HepG2 (cell line): ENCODE data around the gene MTSS2. TPM values are rescaled to one million over a fixed set of nuclear protein-coding genes. Genes with fewer than 3 reads are reported as not detected.

Source experiments
- HDAC6 ChIP-seq: fragments of 200-600 bp; sonication (generic); IDR thresholded peaks from 2 replicates; pipeline ENCODE4 v1.7.0; 2017; ENCODE audit warnings: mild to moderate bottlenecking, antibody characterized with exemption, low read length, low read depth
- HHEX ChIP-seq: IDR thresholded peaks from 2 replicates; pipeline ENCODE4 v1.6.1; 2016; ENCODE audit warnings: control low read depth
- HNRNPH1 ChIP-seq: fragments of 200-400 bp; formaldehyde crosslinking; optimal IDR thresholded peaks from 2 replicates; pipeline ENCODE3; 2017; ENCODE audit warnings: mild to moderate bottlenecking, low read depth, low read length
- KLF13 ChIP-seq: sonication (generic); formaldehyde crosslinking; IDR thresholded peaks from 2 replicates; pipeline ENCODE4 v1.4.0; 2020; ENCODE audit warnings: mild to moderate bottlenecking, missing genetic modification reagents
- MIER2 ChIP-seq: IDR thresholded peaks from 2 replicates; pipeline ENCODE4 v1.6.1; 2016; ENCODE audit warnings: missing biosample characterization, missing genetic modification reagents
- PAF1 ChIP-seq: IDR thresholded peaks from 2 replicates; pipeline ENCODE4 v1.6.1; 2016; ENCODE audit warnings: missing genetic modification reagents, missing compliant biosample characterization
- RBFOX2 ChIP-seq: fragments of 200-400 bp; formaldehyde crosslinking; IDR thresholded peaks from 2 replicates; pipeline ENCODE4 v1.6.1; 2017; ENCODE audit warnings: low read depth, mild to moderate bottlenecking, low read length
- RBM22 ChIP-seq: fragments of 200-400 bp; formaldehyde crosslinking; optimal IDR thresholded peaks from 2 replicates; pipeline ENCODE3; 2017; ENCODE audit warnings: mild to moderate bottlenecking, low read length, moderate library complexity
- SMAD3 ChIP-seq: sonication (generic); formaldehyde crosslinking; IDR thresholded peaks from 2 replicates; pipeline ENCODE4 v1.4.0; 2020; ENCODE audit warnings: missing genetic modification reagents
- SMYD3 ChIP-seq: sonication (generic); formaldehyde crosslinking; IDR thresholded peaks from 2 replicates; pipeline ENCODE4 v1.8.1; 2023; ENCODE audit warnings: mild to moderate bottlenecking, missing genetic modification reagents
- SNRNP70 ChIP-seq: fragments of 200-400 bp; formaldehyde crosslinking; IDR thresholded peaks from 2 replicates; pipeline ENCODE4 v1.6.1; 2017; ENCODE audit warnings: mild to moderate bottlenecking, low read depth, low read length, moderate library complexity
- SRSF1 ChIP-seq: fragments of 200-400 bp; formaldehyde crosslinking; optimal IDR thresholded peaks from 2 replicates; pipeline ENCODE3; 2017; ENCODE audit warnings: mild to moderate bottlenecking, low read depth, low read length, moderate library complexity
- ZFX ChIP-seq: sonication (generic); formaldehyde crosslinking; IDR thresholded peaks from 2 replicates; pipeline ENCODE4 v1.4.0; 2020; ENCODE audit warnings: mild to moderate bottlenecking, low read depth, missing genetic modification reagents, moderate library complexity
- ZFYVE20 ChIP-seq: sonication (generic); formaldehyde crosslinking; IDR thresholded peaks from 2 replicates; pipeline ENCODE4 v1.8.0; 2023; ENCODE audit warnings: low read depth, mild to moderate bottlenecking, moderate library complexity, missing genetic modification reagents, borderline replicate concordance
- ZNF101 ChIP-seq: sonication (generic); formaldehyde crosslinking; IDR thresholded peaks from 2 replicates; pipeline ENCODE4 v1.4.0; 2020; ENCODE audit warnings: mild to moderate bottlenecking, low read depth, missing genetic modification reagents, borderline replicate concordance
- ZNF17 ChIP-seq: sonication (generic); formaldehyde crosslinking; IDR thresholded peaks from 2 replicates; pipeline ENCODE4 v1.5.0; 2020; ENCODE audit warnings: mild to moderate bottlenecking, missing genetic modification reagents
- ZNF329 ChIP-seq: sonication (generic); formaldehyde crosslinking; IDR thresholded peaks from 2 replicates; pipeline ENCODE4 v1.9.0; 2021; ENCODE audit warnings: low read depth, mild to moderate bottlenecking, missing genetic modification reagents
- ZNF780A ChIP-seq: sonication (generic); formaldehyde crosslinking; IDR thresholded peaks from 2 replicates; pipeline ENCODE4 v1.8.0; 2022; ENCODE audit warnings: mild to moderate bottlenecking, missing genetic modification reagents, moderate library complexity
- polyA plus RNA-seq, 8 experiments: library from polyadenylated mRNA; depleted of rRNA in 3 of 8; stranded (reverse) in 7 of 8; unstranded in 1 of 8; fragments of >200 nt; fragmentation: Illumina TruSeq in 4 of 8; extraction: Trizol in 4 of 8; gene quantifications; 2 replicates each; pipeline versions ENCODE4 v1.2.1 to v1.2.3, GENCODE V29; 2011 to 2016; ENCODE audit warnings: low read depth in 4 of 8, missing spikeins in 1 of 8, mixed read lengths in 1 of 8; ENCODE audit not compliant: insufficient read depth in 1 of 8
- total RNA-seq, 5 experiments: library from RNA; depleted of rRNA; stranded (reverse); fragments of >200 nt; fragmentation: Illumina TruSeq; extraction: Trizol; gene quantifications; 2 replicates each; pipeline ENCODE4 v1.2.3, GENCODE V29; 2016; ENCODE audit warnings: low read depth in 1 of 5
- TF ChIP-seq, protein P1 (sequence below): sonication (generic); formaldehyde crosslinking; IDR thresholded peaks from 2 replicates; pipeline ENCODE4 v1.8.1; 2023; ENCODE audit warnings: mild to moderate bottlenecking, missing genetic modification reagents
- TF ChIP-seq, protein P2 (sequence below): sonication (generic); formaldehyde crosslinking; IDR thresholded peaks from 2 replicates; pipeline ENCODE4 v1.4.0; 2020; ENCODE audit warnings: missing genetic modification reagents
- TF ChIP-seq, protein P3 (sequence below): sonication (generic); formaldehyde crosslinking; IDR thresholded peaks from 2 replicates; pipeline ENCODE4 v1.4.0; 2020; ENCODE audit warnings: missing genetic modification reagents
- TF ChIP-seq, protein P4 (sequence below): sonication (generic); formaldehyde crosslinking; IDR thresholded peaks from 2 replicates; pipeline ENCODE4 v1.8.1; 2023; ENCODE audit warnings: mild to moderate bottlenecking, moderate library complexity, missing genetic modification reagents

Gene MTSS2
- total and polyA plus RNA-seq, 2 of the 13 experiments (the other 11 are each of a cell fraction or from before 2014, with no cell fraction given), result 132 to 242 TPM

DNA sequence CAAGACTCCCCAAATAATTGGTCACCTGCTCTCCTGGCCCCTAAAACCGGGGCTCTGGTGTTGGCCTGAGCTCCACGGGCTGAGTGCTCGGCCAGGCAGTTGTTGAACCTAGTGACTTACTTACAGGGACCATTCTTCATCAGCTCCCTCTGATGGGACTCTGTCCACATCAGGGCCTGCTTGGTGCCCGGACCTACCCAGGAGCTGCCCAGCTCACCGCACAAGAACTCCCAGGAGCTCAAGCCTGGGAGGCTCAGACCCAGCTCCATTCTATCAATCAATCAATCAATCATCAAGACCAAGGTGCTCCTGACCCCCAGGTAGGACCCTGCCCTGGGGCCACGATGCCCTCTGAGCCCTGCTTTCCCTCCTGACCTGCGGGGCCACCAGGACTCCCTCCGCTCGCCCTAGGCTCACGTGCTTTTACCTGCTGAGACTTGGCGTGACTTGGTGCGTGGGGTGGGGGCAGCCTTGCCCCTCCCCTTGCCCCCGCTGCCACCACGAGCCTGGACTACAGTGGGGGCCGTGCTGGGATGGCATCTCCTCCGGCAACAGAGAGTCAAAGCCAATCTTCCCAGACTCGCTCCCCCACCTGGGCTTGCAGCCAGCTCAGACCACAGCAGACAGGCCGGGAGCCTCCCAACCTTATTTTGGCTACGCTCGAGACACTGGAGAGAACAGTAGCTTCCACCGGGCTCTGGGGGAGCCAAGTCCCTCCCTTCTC, 23.8 kb downstream of the MTSS2 start (continued):
- TF ChIP-seq, protein P1, sequence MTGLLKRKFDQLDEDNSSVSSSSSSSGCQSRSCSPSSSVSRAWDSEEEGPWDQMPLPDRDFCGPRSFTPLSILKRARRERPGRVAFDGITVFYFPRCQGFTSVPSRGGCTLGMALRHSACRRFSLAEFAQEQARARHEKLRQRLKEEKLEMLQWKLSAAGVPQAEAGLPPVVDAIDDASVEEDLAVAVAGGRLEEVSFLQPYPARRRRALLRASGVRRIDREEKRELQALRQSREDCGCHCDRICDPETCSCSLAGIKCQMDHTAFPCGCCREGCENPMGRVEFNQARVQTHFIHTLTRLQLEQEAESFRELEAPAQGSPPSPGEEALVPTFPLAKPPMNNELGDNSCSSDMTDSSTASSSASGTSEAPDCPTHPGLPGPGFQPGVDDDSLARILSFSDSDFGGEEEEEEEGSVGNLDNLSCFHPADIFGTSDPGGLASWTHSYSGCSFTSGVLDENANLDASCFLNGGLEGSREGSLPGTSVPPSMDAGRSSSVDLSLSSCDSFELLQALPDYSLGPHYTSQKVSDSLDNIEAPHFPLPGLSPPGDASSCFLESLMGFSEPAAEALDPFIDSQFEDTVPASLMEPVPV (CRISPR knock-in tag), result peak; percentile 28; the same call in 1 of the 2 replicates
- TF ChIP-seq, protein P2, sequence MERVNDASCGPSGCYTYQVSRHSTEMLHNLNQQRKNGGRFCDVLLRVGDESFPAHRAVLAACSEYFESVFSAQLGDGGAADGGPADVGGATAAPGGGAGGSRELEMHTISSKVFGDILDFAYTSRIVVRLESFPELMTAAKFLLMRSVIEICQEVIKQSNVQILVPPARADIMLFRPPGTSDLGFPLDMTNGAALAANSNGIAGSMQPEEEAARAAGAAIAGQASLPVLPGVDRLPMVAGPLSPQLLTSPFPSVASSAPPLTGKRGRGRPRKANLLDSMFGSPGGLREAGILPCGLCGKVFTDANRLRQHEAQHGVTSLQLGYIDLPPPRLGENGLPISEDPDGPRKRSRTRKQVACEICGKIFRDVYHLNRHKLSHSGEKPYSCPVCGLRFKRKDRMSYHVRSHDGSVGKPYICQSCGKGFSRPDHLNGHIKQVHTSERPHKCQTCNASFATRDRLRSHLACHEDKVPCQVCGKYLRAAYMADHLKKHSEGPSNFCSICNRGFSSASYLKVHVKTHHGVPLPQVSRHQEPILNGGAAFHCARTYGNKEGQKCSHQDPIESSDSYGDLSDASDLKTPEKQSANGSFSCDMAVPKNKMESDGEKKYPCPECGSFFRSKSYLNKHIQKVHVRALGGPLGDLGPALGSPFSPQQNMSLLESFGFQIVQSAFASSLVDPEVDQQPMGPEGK (CRISPR knock-in tag), result peak; percentile 66
- TF ChIP-seq, protein P3, sequence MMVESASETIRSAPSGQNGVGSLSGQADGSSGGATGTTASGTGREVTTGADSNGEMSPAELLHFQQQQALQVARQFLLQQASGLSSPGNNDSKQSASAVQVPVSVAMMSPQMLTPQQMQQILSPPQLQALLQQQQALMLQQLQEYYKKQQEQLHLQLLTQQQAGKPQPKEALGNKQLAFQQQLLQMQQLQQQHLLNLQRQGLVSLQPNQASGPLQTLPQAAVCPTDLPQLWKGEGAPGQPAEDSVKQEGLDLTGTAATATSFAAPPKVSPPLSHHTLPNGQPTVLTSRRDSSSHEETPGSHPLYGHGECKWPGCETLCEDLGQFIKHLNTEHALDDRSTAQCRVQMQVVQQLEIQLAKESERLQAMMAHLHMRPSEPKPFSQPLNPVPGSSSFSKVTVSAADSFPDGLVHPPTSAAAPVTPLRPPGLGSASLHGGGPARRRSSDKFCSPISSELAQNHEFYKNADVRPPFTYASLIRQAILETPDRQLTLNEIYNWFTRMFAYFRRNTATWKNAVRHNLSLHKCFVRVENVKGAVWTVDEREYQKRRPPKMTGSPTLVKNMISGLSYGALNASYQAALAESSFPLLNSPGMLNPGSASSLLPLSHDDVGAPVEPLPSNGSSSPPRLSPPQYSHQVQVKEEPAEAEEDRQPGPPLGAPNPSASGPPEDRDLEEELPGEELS (CRISPR knock-in tag), result peak; percentile 33; the same call in 1 of the 2 replicates
- peak; percentile 91 for TF ChIP-seq RBFOX2
- TF ChIP-seq, protein P4, sequence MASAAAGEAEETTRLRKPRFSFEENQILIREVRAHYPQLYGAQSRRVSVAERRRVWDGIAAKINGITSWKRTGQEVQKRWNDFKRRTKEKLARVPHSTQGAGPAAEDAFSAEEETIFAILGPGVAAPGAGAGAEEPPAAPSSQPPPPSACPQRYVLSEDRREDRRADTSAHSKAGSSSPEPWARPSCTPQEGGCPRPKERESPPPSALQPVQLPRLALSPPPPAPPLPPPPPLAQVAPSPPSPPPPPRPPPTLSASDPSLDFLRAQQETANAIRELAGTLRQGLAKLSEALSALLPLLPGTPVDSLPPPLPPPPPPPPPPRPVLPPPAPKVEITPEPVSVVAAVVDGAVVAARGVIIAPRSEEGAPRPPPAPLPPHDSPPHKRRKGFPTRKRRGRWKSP (CRISPR knock-in tag), result 0 out of 2 replicates have a peak, but pooled peaks have one; percentile 28
- TF ChIP-seq RBM22, result peak; percentile 99
- no peak for TF ChIP-seq ZNF780A (CRISPR knock-in tag)
- no peak for TF ChIP-seq SNRNP70
- TF ChIP-seq SMYD3 (CRISPR knock-in tag), result no peak
- no peak for TF ChIP-seq ZNF101 (CRISPR knock-in tag)
- TF ChIP-seq KLF13 (CRISPR knock-in tag), result peak; percentile 84; the same call in 1 of the 2 replicates
- 0 out of 2 replicates have a peak, but pooled peaks have one; percentile 23 for TF ChIP-seq SMAD3 (CRISPR knock-in tag)
- TF ChIP-seq HNRNPH1, result peak; percentile 49
- TF ChIP-seq MIER2 (CRISPR knock-in tag), result no peak
- TF ChIP-seq SRSF1, result peak; percentile 75
- TF ChIP-seq ZNF329 (CRISPR knock-in tag), result 0 out of 2 replicates have a peak, but pooled peaks have one; percentile 26
- TF ChIP-seq ZFX (CRISPR knock-in tag), result peak; percentile 28; the same call in 1 of the 2 replicates
- TF ChIP-seq ZFYVE20 (CRISPR knock-in tag), result no peak
- TF ChIP-seq HHEX (CRISPR knock-in tag), result no peak
- TF ChIP-seq PAF1 (CRISPR knock-in tag), result peak; percentile 93
- TF ChIP-seq ZNF17, result no peak
- no peak for TF ChIP-seq HDAC6
